GM18498 (cell line): ENCODE data around the gene PSD4.

Experiments used
- ATAC-seq: cut with Tn5 transposase; IDR thresholded peaks from one replicate; pipeline ENCODE4 v1.9.1; 2021; ENCODE audit warnings: mild to moderate bottlenecking, moderate library complexity; ENCODE audit not compliant: unreplicated experiment

Gene PSD4

GRCh38 chr2:113183264-113183663 is 9.5 kb downstream of the PSD4 start:
- ATAC-seq: no peak

GRCh38 chr2:113183703-113184102 is 9.9 kb downstream of the PSD4 start:
- ATAC-seq: no peak

GRCh38 chr2:113184531-113185230 is 10.9 kb downstream of the PSD4 start:
- no peak for ATAC-seq

- ATAC-seq: no peak
Measured at GRCh38 chr2:113185664-113186432, 12.1 kb downstream of the PSD4 start.

GRCh38 chr2:113186433-113186796 is 12.6 kb downstream of the PSD4 start:
- ATAC-seq: no peak

- ATAC-seq: no peak
Measured at GRCh38 chr2:113187771-113188170, 14.0 kb downstream of the PSD4 start.

- ATAC-seq: no peak
Measured at GRCh38 chr2:113190871-113191270, 17.1 kb downstream of the PSD4 start.

GRCh38 chr2:113192459-113193100 is 18.8 kb downstream of the PSD4 start:
- ATAC-seq: no peak

- ATAC-seq: no peak
Measured at GRCh38 chr2:113195923-113196501, 22.2 kb downstream of the PSD4 start.

GRCh38 chr2:113196839-113197238 is 23.1 kb downstream of the PSD4 start:
- ATAC-seq: no peak

GRCh38 chr2:113197347-113198047 is 23.7 kb downstream of the PSD4 start:
- no peak for ATAC-seq

- no peak for ATAC-seq
Measured at GRCh38 chr2:113198048-113198789, 24.4 kb downstream of the PSD4 start.

- peak; percentile 52 for ATAC-seq
Measured at GRCh38 chr2:113198790-113199612, 25.2 kb downstream of the PSD4 start.

GRCh38 chr2:113200236-113200635 is 26.5 kb downstream of the PSD4 start:
- no peak for ATAC-seq

GRCh38 chr2:113200736-113201490 is 27.1 kb downstream of the PSD4 start:
- ATAC-seq: no peak

GRCh38 chr2:113201496-113202304 is 27.9 kb downstream of the PSD4 start:
- ATAC-seq: no peak

GRCh38 chr2:113202305-113203216 is 28.8 kb downstream of the PSD4 start:
- no peak for ATAC-seq
